Gastrocnemius medialis (tissue), 4 donors: ENCODE results near the gene FAM78A.

ENCODE experiments used
- CTCF ChIP-seq, 5 experiments: fragments of 450-650 bp in 3 of 5; fragments of 200-600 bp in 2 of 5; sonication (generic) in 2 of 5; IDR thresholded peaks in 4 of 5; conservative IDR thresholded peaks in 1 of 5; 1 replicate in 4 of 5; 2 replicates in 1 of 5; pipeline ENCODE4 v1.5.1; 2016 to 2019; ENCODE audit warnings: antibody characterized with exemption in 5 of 5, mild to moderate bottlenecking in 3 of 5, moderate library complexity in 3 of 5
- POLR2A ChIP-seq, 2 donors: fragments of 450-650 bp; IDR thresholded peaks; one replicate each; pipeline ENCODE4 v1.6.1; 2017; ENCODE audit warnings: antibody characterized with exemption in 2 of 2, mild to moderate bottlenecking in 2 of 2, moderate library complexity in 2 of 2

GRCh38 chr9:131277287-131277909 lies 1.1 kb upstream of the FAM78A start:
- TF ChIP-seq CTCF (IDR thresholded peaks at IDR 0.05 in 4 of 5, conservative IDR thresholded peaks at IDR 0.05 in 1 of 5): peak in 1 of 5 experiments; percentile 15
- TF ChIP-seq POLR2A (IDR thresholded peaks at IDR 0.05): peak in 1 of 2 donors; percentile 13
